GM13976 (cell line): ENCODE data around the gene ITGB1.
"Not testable (repeated sequence)": the region's sequence is repeated elsewhere in the genome, so short reads cannot be mapped to it uniquely, and the experiment has no call there.

ENCODE experiments used
- DNase-seq: peaks from one replicate; pipeline ENCODE4 v3.0.0; 2012; ENCODE audit warnings: low spot score
- CTCF ChIP-seq: IDR thresholded peaks from 2 replicates; pipeline ENCODE4 v1.5.1; 2012; ENCODE audit warnings: borderline replicate concordance, mild to moderate bottlenecking; ENCODE audit not compliant: insufficient read depth; ENCODE audit errors: extremely low read depth, missing control alignments, control extremely low read depth
- in situ Hi-C: fragments of 300-500 bp; cut with MboI; formaldehyde crosslinking; loops from one replicate; pipeline ENCODE4 v1.12.0; 2022; ENCODE audit warnings: low sequenced_read_pairs, mixed read lengths, inconsistent platforms; ENCODE audit not compliant: unreplicated experiment

ITGB1 gene

GRCh38 chr10:32995066-32995622 is 37.1 kb upstream of the ITGB1 start:
- in situ Hi-C loops = no loop called here
- no peak for TF ChIP-seq CTCF
- no peak for DNase-seq

- DNase-seq, in situ Hi-C loops: not testable (repeated sequence)
Observed at GRCh38 chr10:32994632-32995031, 36.6 kb upstream of the ITGB1 start.

- DNase-seq, in situ Hi-C loops: not testable (repeated sequence)
Observed at GRCh38 chr10:32992310-32992709, 34.3 kb upstream of the ITGB1 start.

- in situ Hi-C loops = no loop called here
- no peak for TF ChIP-seq CTCF
- no peak for DNase-seq
Observed at GRCh38 chr10:32990811-32991210, 32.8 kb upstream of the ITGB1 start.

GRCh38 chr10:32988604-32989003 is 30.6 kb upstream of the ITGB1 start:
- no peak for DNase-seq
- in situ Hi-C loops = no loop called here
- TF ChIP-seq CTCF = no peak

GRCh38 chr10:32987172-32987571 is 29.1 kb upstream of the ITGB1 start:
- no peak for TF ChIP-seq CTCF
- in situ Hi-C loops = no loop called here
- DNase-seq = no peak

GRCh38 chr10:32985775-32986350 is 27.8 kb upstream of the ITGB1 start:
- DNase-seq = no peak
- no peak for TF ChIP-seq CTCF
- in situ Hi-C loops = no loop called here

- in situ Hi-C loops = no loop called here
- no peak for DNase-seq
- TF ChIP-seq CTCF = no peak
Observed at GRCh38 chr10:32985341-32985764, 27.3 kb upstream of the ITGB1 start.
